ENCODE data around the gene USP36. TPM values are rescaled to one million over a fixed set of nuclear protein-coding genes. Genes with fewer than 3 reads are reported as not detected.
"Not testable (repeated sequence)": the region's sequence is repeated elsewhere in the genome, so short reads cannot be mapped to it uniquely, and the experiment has no call there.

Gene USP36
- total RNA-seq, 1 experiment from 2014 or later: 36.8 TPM

GRCh38 chr17:78769196-78769773, 71.3 kb downstream of the USP36 start:
- no peak for DNase-seq (ENCODE audit: low spot score)

GRCh38 chr17:78767806-78768205, 72.8 kb downstream of the USP36 start:
- DNase-seq (ENCODE audit: low spot score): no peak

GRCh38 chr17:78766743-78767294, 73.8 kb downstream of the USP36 start:
- DNase-seq (ENCODE audit: low spot score): no peak

GRCh38 chr17:78766225-78766624, 74.4 kb downstream of the USP36 start:
- DNase-seq (ENCODE audit: low spot score): peak; percentile 19

- DNase-seq (ENCODE audit: low spot score): no peak
Measured at GRCh38 chr17:78765821-78766220, 74.8 kb downstream of the USP36 start.

- no peak for DNase-seq (ENCODE audit: low spot score)
Measured at GRCh38 chr17:78764871-78765270, 75.7 kb downstream of the USP36 start.

- DNase-seq (ENCODE audit: low spot score): no peak
Measured at GRCh38 chr17:78763561-78763960, 77.1 kb downstream of the USP36 start.

GRCh38 chr17:78761789-78762406, 78.7 kb downstream of the USP36 start:
- DNase-seq (ENCODE audit: low spot score): no peak

- no peak for DNase-seq (ENCODE audit: low spot score)
Measured at GRCh38 chr17:78759969-78760352, 80.7 kb downstream of the USP36 start.

- no peak for DNase-seq (ENCODE audit: low spot score)
Measured at GRCh38 chr17:78759203-78759968, 81.2 kb downstream of the USP36 start.

- DNase-seq (ENCODE audit: low spot score): no peak
Measured at GRCh38 chr17:78753316-78754250, 87.0 kb downstream of the USP36 start.

- no peak for DNase-seq (ENCODE audit: low spot score)
Measured at GRCh38 chr17:78751447-78752161, 89.0 kb downstream of the USP36 start.

GRCh38 chr17:78751000-78751399, 89.6 kb downstream of the USP36 start:
- not testable (repeated sequence) for DNase-seq (ENCODE audit: low spot score)

GRCh38 chr17:78748730-78749317, 91.8 kb downstream of the USP36 start:
- DNase-seq (ENCODE audit: low spot score): no peak

GRCh38 chr17:78748048-78748729, 92.4 kb downstream of the USP36 start:
- DNase-seq (ENCODE audit: low spot score): no peak

- no peak for DNase-seq (ENCODE audit: low spot score)
Measured at GRCh38 chr17:78747488-78747887, 93.1 kb downstream of the USP36 start.

- DNase-seq (ENCODE audit: low spot score): no peak
Measured at GRCh38 chr17:78746949-78747269, 93.7 kb downstream of the USP36 start.

- DNase-seq (ENCODE audit: low spot score): no peak
Measured at GRCh38 chr17:78746263-78746948, 94.2 kb downstream of the USP36 start.

Measured in HT-29 (cell line).